Measurements from ENCODE around the gene ATP6AP2. TPM values are rescaled to one million over a fixed set of nuclear protein-coding genes. Genes with fewer than 3 reads are reported as not detected.

Gene ATP6AP2, protein sequence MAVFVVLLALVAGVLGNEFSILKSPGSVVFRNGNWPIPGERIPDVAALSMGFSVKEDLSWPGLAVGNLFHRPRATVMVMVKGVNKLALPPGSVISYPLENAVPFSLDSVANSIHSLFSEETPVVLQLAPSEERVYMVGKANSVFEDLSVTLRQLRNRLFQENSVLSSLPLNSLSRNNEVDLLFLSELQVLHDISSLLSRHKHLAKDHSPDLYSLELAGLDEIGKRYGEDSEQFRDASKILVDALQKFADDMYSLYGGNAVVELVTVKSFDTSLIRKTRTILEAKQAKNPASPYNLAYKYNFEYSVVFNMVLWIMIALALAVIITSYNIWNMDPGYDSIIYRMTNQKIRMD
- 83.4 and 122 TPM in 2 replicates for total RNA-seq

DNA sequence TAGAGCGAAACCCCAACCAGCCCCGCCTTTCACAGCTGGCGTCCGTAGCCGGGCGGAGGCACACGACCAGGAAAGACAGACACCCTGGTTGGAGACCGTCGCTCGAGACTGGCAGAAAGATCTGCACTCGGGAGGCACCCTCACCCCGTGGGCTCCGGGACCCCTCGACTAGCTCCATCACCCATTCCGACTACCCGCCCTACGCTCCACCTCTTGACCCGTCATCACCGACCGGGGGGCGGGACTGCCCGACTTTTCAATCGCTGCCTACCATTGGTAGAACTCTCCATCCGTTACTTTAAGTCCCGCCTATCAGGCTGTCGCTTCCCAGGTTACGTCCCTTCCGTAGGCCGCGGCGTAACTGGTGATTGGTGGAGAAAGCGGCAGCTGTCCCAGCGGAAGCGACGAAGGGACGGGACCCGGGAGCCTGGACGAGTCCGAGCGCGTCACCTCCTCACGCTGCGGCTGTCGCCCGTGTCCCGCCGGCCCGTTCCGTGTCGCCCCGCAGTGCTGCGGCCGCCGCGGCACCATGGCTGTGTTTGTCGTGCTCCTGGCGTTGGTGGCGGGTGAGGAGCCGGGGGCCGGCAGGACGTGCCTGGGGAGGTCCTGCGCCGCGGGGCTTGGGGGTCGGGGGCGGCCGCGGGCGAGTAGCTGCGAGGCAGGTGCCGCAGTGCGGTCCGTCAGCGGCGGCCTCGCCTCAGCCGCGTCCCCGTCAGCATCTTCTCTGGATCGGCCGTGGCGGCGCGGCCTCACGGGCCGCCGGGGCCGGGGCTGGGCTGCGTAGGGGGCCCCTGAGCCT is at the start of gene ATP6AP2:
TSS of gene ATP6AP2 (plus strand) at position 434 of the 799 bp plus-strand sequence. CDS start at position 530, 96 bp downstream.

DNA sequence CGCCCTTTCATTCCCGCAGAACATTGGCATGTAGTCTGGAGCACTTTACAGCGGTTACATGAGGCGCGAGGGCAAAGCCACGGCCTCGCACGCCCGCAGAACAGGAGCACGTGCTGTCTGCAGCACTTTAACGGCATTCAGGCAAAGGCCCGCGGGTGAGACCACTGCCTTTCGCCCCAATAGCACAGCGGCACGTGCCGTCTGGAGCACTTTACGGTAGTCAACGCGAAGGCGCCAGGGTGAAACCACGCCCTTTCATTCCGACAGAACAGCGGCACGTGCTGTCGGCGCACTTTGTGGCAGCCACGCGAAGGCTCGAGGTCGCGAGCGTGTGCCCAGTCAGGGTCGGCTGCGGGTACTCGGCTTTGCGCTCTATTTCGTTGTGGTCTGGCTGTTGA is 42.4 kb downstream of the ATP6AP2 start, which contains the start of gene MPC1L:
TSS of gene MPC1L (plus strand) at position 290 of the 398 bp plus-strand sequence. CDS start 138 bp downstream, outside the sequence.

DNA sequence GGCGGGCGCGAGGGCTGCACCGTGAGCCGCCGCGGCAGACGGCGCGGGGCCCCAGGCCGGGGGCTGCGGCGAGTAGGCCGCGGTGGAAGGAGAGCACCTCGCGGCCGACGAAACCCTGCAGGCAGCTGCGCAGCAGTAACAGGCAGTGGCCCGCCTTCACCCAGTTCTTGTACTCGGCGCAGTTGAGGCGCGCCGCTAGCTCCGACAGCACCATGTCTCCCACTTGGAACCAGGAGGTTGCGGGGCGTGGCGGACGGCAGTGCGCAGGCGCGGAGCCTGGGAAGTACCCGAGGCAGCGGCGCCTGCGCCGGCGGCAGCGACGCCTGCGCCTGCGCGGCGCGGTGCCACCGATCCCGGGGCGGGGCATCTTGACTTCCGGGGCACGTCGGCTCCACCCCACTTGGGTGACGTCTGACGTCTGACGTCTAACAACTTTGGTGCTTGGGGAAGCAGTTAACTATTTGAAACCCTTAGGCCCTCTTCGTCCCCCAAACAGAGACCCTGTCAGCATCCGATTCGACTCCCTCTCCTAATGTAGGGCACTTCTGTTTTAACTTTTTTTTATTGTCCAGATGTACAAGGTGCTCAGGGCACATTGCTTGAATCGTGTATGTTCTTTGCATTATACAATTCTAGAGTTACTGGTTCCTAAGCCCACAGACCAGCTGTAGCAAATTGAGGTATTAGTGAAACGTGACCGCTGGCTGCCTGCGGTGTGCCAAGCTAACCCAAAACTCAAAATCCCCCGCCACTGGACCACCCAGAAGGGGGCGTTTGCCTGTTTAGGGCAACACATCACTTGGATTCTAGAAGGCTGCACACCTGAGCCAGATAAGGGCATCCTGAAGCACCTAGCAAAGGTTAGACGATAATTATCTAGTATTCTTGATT is 66.8 kb downstream of the ATP6AP2 start, which contains the start of gene CXorf38:
TSS of gene CXorf38 (minus strand) at position 255 of the 891 bp plus-strand sequence. CDS start at position 214, 41 bp downstream.

Other genes starting within 250 kb of the ATP6AP2 start
- not detected in 2 replicates for gene MPC1L, start 42.5 kb downstream of the ATP6AP2 start, total RNA-seq
- gene CXorf38, start 66.6 kb downstream of the ATP6AP2 start, total RNA-seq: 10.3 and 11.1 TPM in 2 replicates
- gene MED14, start 154.6 kb downstream of the ATP6AP2 start, total RNA-seq: 17.2 and 20.6 TPM in 2 replicates